Suprapubic skin (tissue), 4 donors: Measurements from ENCODE around the gene SLX9.

ENCODE experiments used
- POLR2A ChIP-seq, 2 donors: fragments of 450-650 bp; IDR thresholded peaks; one replicate each; pipeline ENCODE4 v1.6.1; 2017; ENCODE audit warnings: antibody characterized with exemption in 2 of 2, mild to moderate bottlenecking in 2 of 2, moderate library complexity in 2 of 2
- POLR2AphosphoS5 ChIP-seq, 3 donors: sonication (generic); formaldehyde crosslinking; IDR thresholded peaks; one replicate each; pipeline ENCODE4 v1.6.1; 2017; ENCODE audit warnings: antibody characterized with exemption in 3 of 3
- TF ChIP-seq, protein P1 (sequence below), 2 donors: fragments of 200-600 bp in 1 of 2; fragments of 450-650 bp in 1 of 2; sonication (generic) in 1 of 2; IDR thresholded peaks; one replicate each; pipeline ENCODE4 v1.5.1; 2016 to 2019; ENCODE audit warnings: antibody characterized with exemption in 2 of 2, mild to moderate bottlenecking in 1 of 2, moderate library complexity in 1 of 2

DNA sequence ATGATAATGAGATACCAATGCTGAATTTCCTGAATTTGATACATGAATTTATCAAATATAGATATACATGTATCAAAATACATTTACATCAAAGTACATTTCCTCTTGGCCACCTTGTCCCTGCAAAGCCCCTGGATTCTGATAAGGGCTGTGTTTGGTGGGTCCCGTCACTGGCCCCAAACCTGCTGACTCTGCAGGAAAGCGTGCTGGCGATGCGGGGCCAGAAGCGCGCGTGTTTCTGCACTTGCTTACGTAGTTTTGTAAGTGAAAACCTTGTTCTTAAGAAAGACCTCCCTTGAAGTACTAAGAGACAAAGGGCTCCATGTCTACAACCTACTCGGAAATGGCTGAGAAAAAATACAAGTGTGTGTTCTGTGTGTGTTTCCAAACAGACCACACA is 30.1 kb upstream of the SLX9 start:
- TF ChIP-seq, protein P1, sequence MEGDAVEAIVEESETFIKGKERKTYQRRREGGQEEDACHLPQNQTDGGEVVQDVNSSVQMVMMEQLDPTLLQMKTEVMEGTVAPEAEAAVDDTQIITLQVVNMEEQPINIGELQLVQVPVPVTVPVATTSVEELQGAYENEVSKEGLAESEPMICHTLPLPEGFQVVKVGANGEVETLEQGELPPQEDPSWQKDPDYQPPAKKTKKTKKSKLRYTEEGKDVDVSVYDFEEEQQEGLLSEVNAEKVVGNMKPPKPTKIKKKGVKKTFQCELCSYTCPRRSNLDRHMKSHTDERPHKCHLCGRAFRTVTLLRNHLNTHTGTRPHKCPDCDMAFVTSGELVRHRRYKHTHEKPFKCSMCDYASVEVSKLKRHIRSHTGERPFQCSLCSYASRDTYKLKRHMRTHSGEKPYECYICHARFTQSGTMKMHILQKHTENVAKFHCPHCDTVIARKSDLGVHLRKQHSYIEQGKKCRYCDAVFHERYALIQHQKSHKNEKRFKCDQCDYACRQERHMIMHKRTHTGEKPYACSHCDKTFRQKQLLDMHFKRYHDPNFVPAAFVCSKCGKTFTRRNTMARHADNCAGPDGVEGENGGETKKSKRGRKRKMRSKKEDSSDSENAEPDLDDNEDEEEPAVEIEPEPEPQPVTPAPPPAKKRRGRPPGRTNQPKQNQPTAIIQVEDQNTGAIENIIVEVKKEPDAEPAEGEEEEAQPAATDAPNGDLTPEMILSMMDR (IDR thresholded peaks at IDR 0.05), result no peak
- no peak for TF ChIP-seq POLR2A (IDR thresholded peaks at IDR 0.05)
- TF ChIP-seq POLR2AphosphoS5 (IDR thresholded peaks at IDR 0.05), result no peak
